HG03558 (cell line): Measurements from ENCODE around the gene SENP6.
"Not testable (repeated sequence)": the region's sequence is repeated elsewhere in the genome, so short reads cannot be mapped to it uniquely, and the experiment has no call there.

ENCODE experiments used
- ATAC-seq: cut with Tn5 transposase; IDR thresholded peaks from one replicate; pipeline ENCODE4 v1.9.1; 2021; ENCODE audit warnings: moderate number of reproducible peaks; ENCODE audit not compliant: unreplicated experiment; ENCODE audit errors: extremely low read depth

Gene SENP6

DNA sequence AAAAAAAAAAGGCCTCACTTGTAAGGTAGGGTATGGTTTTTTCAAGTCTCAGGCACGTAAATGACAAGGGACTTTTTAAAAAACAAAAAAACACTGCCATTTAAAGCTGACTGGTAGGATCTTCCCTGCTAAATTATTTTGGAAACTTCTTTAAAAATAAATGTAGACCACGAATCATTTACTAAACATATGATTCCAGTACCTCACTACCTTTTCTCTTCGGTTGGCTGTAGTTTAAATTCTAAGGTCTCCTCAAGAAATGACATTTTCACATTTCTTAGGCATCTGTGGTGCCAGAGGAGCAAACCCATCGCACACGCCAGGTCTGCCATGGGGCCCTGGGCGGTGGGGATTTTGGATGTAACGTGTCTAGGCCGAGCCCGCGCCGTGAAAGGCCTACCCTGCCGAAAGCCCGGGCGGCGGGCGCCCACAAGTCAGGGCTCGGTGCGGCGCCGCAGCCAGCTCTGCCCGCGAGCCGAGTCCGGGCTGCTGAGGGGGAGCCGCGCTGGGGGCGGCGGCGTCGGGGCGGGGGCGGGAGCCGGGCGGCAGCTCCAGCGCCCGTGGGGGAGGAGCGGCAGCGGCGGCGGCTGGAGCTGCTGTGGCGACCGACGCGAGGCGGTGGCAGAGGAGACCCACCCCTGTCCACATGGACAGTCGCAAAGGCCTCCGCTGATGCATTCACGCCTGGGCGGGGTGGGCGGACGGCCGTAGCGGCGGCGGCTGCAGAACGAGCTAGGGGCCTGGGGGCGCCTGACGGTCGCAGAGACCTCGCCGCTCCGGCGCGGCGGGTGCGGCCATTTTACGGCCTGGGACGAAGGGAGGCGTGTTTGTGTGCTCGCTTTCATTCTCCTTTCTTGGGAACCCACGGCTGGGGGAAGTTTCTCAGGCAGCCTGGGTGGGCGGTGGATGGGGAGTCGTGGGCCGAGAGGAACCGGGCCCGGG, at the start of gene SENP6:
SENP6 (plus strand) TSS at position 577 of the 942 bp plus-strand sequence. CDS start 645 bp downstream, outside the sequence.
- peak; percentile 40 for ATAC-seq

- ATAC-seq, result no peak
Observed at GRCh38 chr6:75556240-75556639, 45.4 kb upstream of the SENP6 start.

DNA sequence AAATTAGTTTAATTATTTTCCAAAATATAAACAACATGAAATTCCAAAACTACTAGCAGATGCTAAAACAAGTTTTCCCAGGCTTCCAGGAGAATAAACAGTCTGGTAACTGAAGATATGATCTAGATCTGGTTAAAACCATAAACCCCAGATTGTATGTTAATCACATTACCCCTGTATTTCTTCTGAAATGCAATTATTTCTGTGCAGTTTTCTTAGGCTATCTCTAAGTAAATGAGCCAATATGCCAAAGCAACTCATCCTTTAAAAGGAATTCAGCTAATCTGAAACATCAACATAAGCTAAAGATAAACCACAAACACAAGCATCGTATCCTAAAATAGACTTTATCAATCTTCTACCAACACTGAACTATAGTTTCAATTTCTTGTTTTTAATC, 44.6 kb upstream of the SENP6 start:
- no peak for ATAC-seq

GRCh38 chr6:75563032-75563431, 38.6 kb upstream of the SENP6 start:
- peak; percentile 92 for ATAC-seq

DNA sequence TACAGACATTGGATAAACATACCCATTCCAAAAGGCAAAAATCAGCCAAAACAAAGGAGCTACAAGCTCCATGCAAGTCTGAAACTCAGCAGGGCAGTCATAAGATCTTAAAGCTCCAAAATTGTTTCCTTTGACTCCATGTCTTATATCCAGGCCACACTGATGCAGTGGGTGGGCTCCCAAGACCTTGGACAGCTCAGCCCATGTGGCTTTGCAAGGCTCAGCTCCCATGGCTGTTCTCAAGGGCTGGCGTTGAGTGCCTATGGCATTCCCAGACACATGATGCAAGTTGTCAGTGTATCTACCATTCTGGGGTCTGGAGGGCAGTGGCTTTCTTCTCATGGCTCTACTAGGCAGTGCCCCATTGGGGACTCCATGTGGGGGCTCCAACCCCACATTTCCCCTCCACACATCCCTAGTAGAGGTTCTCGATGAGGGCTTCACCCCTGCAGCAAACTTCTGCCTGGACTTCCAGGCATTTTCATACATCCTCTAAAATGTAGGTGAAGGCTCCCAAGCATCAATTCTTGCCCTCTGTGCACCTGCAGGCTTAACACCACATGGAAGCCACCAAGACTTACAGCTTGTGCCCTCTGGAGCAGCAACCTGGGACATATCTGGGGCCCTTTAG, 35.4 kb upstream of the SENP6 start:
- no peak for ATAC-seq

DNA sequence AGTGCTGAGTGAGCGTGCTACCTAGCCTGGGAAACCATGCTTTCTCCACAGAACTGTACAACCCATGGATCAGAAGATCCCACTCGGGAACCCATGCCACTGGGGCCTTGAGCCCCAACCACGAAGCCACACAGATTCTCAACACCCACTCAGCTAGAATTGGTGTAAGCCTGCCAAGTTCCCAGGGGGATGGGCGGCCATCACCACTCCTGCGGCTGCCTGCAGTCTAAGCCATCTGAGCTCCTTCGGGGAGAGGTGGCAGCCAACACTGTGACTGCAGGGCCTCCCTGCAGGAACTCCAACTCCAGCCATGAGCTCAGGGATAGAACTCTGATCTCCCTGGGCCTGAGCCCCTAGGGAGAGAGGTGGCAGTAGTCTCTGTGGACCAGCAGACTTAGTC, 33.6 kb upstream of the SENP6 start:
- ATAC-seq, result no peak

- ATAC-seq, result no peak
Observed at GRCh38 chr6:75568965-75569364, 32.7 kb upstream of the SENP6 start.

GRCh38 chr6:75570671-75571070, 31.0 kb upstream of the SENP6 start:
- not testable (repeated sequence) for ATAC-seq

DNA sequence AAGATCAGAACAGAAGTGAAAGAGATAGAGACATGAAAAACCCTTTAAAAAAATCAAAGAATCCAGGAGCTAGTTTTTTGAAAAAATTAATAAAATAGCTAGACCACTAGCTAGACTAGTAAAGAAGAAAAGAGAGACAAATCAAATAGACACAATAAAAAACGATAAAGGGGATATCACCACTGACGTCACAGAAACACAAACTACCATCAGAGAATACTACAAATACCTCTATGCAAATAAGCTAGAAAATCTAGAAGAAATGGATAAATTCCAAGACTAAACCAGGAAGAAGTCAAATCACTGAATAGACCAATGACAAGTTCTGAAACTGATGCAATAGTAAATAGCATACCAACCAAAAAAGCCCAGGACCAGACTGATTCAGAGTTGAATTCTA, 29.6 kb upstream of the SENP6 start:
- ATAC-seq, result no peak

- ATAC-seq, result peak; percentile 84
Observed at GRCh38 chr6:75579951-75580350, 21.7 kb upstream of the SENP6 start.

- ATAC-seq, result no peak
Observed at GRCh38 chr6:75581231-75581630, 20.4 kb upstream of the SENP6 start.

GRCh38 chr6:75584552-75584951, 17.1 kb upstream of the SENP6 start:
- ATAC-seq, result not testable (repeated sequence)

DNA sequence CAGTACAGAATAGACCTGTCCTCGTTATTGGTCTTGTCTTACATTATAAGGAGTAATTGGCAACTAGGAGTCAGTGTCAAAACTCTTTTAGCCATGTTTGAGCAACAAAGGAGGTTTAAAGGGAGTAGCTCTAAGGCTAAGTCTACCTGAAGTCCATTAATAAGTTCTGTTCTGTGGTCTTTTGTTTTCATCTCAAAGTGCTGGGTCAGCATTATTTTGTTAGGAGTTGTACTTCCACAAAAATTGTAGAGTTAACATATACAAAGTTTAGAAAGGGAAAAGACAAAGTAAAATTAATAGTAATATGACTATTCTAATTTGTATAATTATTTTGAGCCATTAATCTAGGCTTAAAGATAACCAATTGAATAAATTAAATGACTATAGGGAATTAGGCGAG, 12.7 kb upstream of the SENP6 start:
- ATAC-seq, result no peak

GRCh38 chr6:75590370-75590769, 11.3 kb upstream of the SENP6 start:
- no peak for ATAC-seq

DNA sequence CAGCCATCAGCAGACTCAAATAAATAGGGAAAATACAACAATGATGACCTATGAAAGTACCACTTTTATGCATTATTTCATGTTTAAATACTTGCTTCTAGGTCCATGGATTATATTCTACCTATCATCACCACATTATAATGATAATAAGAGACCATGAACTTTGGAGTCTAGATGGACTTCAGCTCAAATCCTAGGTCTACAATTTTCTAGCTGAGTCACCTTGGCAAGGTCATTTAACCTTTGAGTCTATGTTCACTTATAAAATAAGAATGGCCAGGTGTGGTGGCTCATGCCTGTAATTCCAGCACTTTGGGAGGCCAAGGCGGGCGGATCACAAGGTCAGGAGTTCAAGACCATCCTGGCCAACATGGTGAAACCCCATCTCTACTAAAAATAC, 5.3 kb upstream of the SENP6 start:
- ATAC-seq, result not testable (repeated sequence)

DNA sequence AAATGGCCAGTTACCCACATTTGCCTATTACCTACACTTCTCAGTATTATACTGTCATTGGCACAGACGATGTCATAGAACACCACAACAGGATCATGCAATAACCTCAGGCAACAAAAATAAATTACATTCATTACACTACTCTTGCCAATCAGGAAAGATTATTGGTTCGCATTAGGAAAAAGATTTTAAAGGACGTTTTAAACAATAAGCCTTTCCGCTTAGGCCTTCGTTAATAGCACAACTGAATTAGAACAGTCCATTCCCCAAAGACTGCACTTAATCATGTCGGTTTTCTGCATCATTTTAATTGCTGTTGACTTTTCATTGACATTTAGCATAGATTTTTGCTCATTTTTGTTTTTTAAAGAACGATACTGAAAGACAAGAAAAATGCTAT, 912 bp upstream of the SENP6 start:
- no peak for ATAC-seq

DNA sequence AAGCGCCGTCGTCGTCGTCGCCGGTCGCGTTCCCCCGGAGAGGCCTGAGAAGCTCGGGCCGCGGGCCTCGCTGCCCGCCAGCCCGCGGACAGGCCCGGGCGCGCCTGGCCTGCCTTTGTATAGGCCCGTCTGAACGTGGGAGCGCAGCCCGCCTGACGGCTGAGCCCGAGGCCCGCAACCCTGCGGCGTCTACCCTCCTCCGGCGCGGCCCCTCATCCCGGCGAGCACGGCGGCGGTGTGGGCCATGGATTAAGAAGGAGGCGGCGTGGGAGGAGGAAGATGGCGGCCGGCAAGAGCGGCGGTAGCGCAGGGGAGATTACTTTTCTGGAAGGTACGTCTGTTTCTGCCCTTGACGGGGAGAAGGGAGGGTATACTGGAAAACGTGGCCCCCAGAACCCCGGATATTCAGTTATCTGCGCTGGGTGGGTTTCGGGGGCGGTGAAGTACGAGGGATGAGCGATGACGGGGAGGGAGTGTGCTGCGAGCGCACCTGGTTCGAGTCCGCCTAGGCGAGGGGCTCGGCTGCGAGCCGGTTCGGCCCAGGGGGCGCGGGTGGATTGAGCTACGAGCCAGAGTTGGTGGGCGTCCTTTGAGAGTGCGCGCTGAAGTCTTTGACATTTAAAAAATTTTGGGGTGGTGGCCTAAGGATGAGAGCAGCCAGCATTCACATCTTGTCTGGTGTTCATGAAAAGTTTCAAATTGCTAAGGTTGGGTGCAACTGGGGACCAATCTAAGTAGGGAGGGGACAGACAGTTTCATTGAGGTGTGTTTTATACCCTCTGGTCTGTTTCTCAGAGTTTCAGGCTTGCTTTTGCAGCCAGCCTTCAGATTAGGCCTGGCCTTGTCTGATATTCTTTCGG, 796 bp downstream of the SENP6 start:
- ATAC-seq, result peak; percentile 15

DNA sequence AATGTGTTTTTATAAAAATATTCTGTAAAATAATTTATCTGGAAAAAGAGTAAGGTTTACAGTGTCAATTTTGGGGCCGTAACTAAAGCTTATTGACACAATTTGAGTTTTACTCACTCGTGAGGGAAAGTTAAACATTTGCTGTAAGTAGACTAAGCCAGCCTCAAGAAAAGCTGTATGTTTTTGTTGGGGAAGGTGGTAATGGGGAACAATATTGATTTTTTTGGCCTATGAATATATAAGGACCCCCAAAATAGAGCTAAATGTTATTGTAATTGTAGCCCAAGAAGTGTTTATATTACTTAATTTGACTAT, 1.4 kb downstream of the SENP6 start:
- no peak for ATAC-seq

DNA sequence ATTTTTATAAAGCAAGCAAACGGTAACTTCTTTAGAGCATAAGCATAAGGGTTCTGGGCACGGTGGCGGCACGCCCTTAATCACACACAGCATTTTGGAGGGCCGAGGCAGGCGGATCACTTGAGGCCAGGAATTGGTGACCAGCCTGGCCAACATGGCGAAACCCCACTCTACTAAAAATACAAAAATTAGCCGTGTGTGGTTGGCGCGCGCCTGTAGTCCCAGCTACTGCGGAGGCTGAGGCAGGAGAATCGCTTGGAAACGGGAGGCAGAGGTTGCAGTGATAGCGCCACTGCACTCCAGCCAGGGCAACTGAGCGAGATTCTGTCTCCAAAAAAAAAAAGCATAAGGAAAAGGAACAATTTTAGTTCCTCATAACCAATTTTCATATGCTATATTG, 2.6 kb downstream of the SENP6 start:
- no peak for ATAC-seq

- no peak for ATAC-seq
Observed at GRCh38 chr6:75605635-75606034, 4.0 kb downstream of the SENP6 start.

DNA sequence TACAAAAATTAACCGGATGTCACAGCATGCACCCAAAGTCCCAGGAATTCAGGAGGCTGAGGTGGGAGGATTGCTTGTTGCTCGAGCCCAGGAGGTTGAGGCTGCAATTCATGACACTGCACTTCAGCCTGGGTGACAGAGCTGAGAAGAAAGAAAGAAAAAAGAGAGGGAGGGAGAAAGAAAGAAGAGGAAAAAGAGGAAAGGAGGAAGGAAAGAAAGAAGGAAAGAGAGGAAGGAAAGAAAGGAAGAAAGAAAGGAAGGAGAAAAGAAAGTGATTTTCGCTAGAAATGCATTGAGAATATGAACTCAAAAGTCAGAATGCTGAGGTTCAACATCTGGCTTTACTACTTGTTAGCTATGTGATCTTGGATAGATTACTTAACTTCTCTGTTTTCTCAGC, 6.6 kb downstream of the SENP6 start:
- ATAC-seq, result no peak
